ENCODE measurements around the gene BIRC2.
"Not testable (repeated sequence)": the region's sequence is repeated elsewhere in the genome, so short reads cannot be mapped to it uniquely, and the experiment has no call there.

Gene BIRC2

DNA sequence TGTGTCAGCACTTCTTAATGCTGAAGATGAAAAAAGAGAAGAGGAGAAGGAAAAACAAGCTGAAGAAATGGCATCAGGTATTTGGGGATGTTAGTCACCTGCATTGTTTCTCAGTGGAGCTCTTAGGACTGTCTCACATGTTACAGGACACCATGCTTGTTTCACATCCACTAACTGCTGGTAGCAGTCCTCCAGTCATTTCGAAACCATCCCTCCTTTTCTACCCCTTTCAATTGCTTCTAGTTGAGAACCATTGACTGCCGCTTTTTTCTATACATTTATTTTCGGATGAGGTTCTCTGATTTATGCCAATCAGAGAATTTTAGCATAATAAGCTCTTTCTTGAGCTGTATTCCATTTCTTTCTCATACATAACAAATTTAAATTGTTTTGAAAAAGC lies 21.5 kb downstream of the BIRC2 start:
- Histone ChIP-seq H3K27ac (ENCODE audit: insufficient read depth, low read depth, low read length, poor library complexity, severe bottlenecking) (no peak overlapping the region), H3K9me3 (ENCODE audit: control insufficient read depth, low read length) (no peaks in the 10 kb centered on the region), H3K36me3 (ENCODE audit: control insufficient read depth, insufficient read depth, low read length) (peaks cover 16% of the 10 kb centered on the region), H3K4me1 (ENCODE audit: control insufficient read depth, insufficient read depth, low read length) (no peaks in the 10 kb centered on the region), H3K27me3 (ENCODE audit: control insufficient read depth, insufficient read depth, low read length, poor library complexity, severe bottlenecking) (no peaks in the 10 kb centered on the region), H3K4me3 (ENCODE audit: insufficient read depth, low read depth, low read length) (no peak overlapping the region)
- WGBS, 2 experiments: 97 to 98% methylated on average over 3 of the region's 3 CpGs

GRCh38 chr11:102374633-102375424 lies 27.8 kb downstream of the BIRC2 start:
- 46 to 51% methylated on average over 31 of the region's 31 CpGs for WGBS, 2 experiments
- H3K36me3 ChIP-seq (ENCODE audit: control insufficient read depth, insufficient read depth, low read length); H3K4me1 ChIP-seq (ENCODE audit: control insufficient read depth, insufficient read depth, low read length); H3K4me3 ChIP-seq (ENCODE audit: insufficient read depth, low read depth, low read length); H3K9me3 ChIP-seq (ENCODE audit: control insufficient read depth, low read length); H3K27me3 ChIP-seq (ENCODE audit: control insufficient read depth, insufficient read depth, low read length, poor library complexity, severe bottlenecking): not testable (repeated sequence)
- H3K27ac ChIP-seq (ENCODE audit: insufficient read depth, low read depth, low read length, poor library complexity, severe bottlenecking): peak overlapping the region; percentile 3

GRCh38 chr11:102375720-102376399 lies 28.8 kb downstream of the BIRC2 start:
- H3K9me3 ChIP-seq (ENCODE audit: control insufficient read depth, low read length): no peaks in the 10 kb centered on the region
- H3K4me1 ChIP-seq (ENCODE audit: control insufficient read depth, insufficient read depth, low read length): no peaks in the 10 kb centered on the region
- H3K27ac ChIP-seq (ENCODE audit: insufficient read depth, low read depth, low read length, poor library complexity, severe bottlenecking): no peak overlapping the region
- H3K27me3 ChIP-seq (ENCODE audit: control insufficient read depth, insufficient read depth, low read length, poor library complexity, severe bottlenecking): no peaks in the 10 kb centered on the region
- WGBS, 2 experiments: 92 to 94% methylated on average over 3 to 4 of the region's 5 CpGs
- H3K36me3 ChIP-seq (ENCODE audit: control insufficient read depth, insufficient read depth, low read length): peaks cover 4% of the 10 kb centered on the region
- no peak overlapping the region for H3K4me3 ChIP-seq (ENCODE audit: insufficient read depth, low read depth, low read length)

DNA sequence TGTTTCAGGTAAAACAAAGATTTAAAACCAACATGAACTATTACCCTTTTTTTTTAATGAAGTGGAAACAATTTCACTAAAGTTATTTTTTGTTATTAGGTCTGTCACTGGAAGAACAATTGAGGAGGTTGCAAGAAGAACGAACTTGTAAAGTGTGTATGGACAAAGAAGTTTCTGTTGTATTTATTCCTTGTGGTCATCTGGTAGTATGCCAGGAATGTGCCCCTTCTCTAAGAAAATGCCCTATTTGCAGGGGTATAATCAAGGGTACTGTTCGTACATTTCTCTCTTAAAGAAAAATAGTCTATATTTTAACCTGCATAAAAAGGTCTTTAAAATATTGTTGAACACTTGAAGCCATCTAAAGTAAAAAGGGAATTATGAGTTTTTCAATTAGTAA lies 30.9 kb downstream of the BIRC2 start:
- Histone ChIP-seq H3K36me3 (ENCODE audit: control insufficient read depth, insufficient read depth, low read length) (peaks cover 4% of the 10 kb centered on the region), H3K27ac (ENCODE audit: insufficient read depth, low read depth, low read length, poor library complexity, severe bottlenecking) (no peak overlapping the region), H3K9me3 (ENCODE audit: control insufficient read depth, low read length) (no peaks in the 10 kb centered on the region), H3K4me3 (ENCODE audit: insufficient read depth, low read depth, low read length) (no peak overlapping the region), H3K4me1 (ENCODE audit: control insufficient read depth, insufficient read depth, low read length) (no peaks in the 10 kb centered on the region), H3K27me3 (ENCODE audit: control insufficient read depth, insufficient read depth, low read length, poor library complexity, severe bottlenecking) (no peaks in the 10 kb centered on the region)
- WGBS, 2 experiments: 90 to 98% methylated on average over 1 to 2 of the region's 2 CpGs

GRCh38 chr11:102378818-102379217 lies 31.8 kb downstream of the BIRC2 start:
- Histone ChIP-seq H3K27me3 (ENCODE audit: control insufficient read depth, insufficient read depth, low read length, poor library complexity, severe bottlenecking) (no peaks in the 10 kb centered on the region), H3K4me3 (ENCODE audit: insufficient read depth, low read depth, low read length) (no peak overlapping the region), H3K9me3 (ENCODE audit: control insufficient read depth, low read length) (no peaks in the 10 kb centered on the region), H3K27ac (ENCODE audit: insufficient read depth, low read depth, low read length, poor library complexity, severe bottlenecking) (no peak overlapping the region), H3K4me1 (ENCODE audit: control insufficient read depth, insufficient read depth, low read length) (no peaks in the 10 kb centered on the region), H3K36me3 (ENCODE audit: control insufficient read depth, insufficient read depth, low read length) (peaks cover 4% of the 10 kb centered on the region)

- H3K4me1 ChIP-seq (ENCODE audit: control insufficient read depth, insufficient read depth, low read length): peaks cover 4% of the 10 kb centered on the region
- H3K36me3 ChIP-seq (ENCODE audit: control insufficient read depth, insufficient read depth, low read length): peaks cover 4% of the 10 kb centered on the region
- H3K4me3 ChIP-seq (ENCODE audit: insufficient read depth, low read depth, low read length): no peak overlapping the region
- no peaks in the 10 kb centered on the region for H3K9me3 ChIP-seq (ENCODE audit: control insufficient read depth, low read length)
- no peaks in the 10 kb centered on the region for H3K27me3 ChIP-seq (ENCODE audit: control insufficient read depth, insufficient read depth, low read length, poor library complexity, severe bottlenecking)
- WGBS, 2 experiments: 93 to 95% methylated on average over 3 of the region's 3 CpGs
- H3K27ac ChIP-seq (ENCODE audit: insufficient read depth, low read depth, low read length, poor library complexity, severe bottlenecking): no peak overlapping the region
Observed at GRCh38 chr11:102382384-102382783, 35.4 kb downstream of the BIRC2 start.

GRCh38 chr11:102383839-102384238 lies 36.8 kb downstream of the BIRC2 start:
- H3K27ac ChIP-seq (ENCODE audit: insufficient read depth, low read depth, low read length, poor library complexity, severe bottlenecking): no peak overlapping the region
- WGBS, 2 experiments: 94 to 97% methylated on average over 3 of the region's 3 CpGs
- H3K4me3 ChIP-seq (ENCODE audit: insufficient read depth, low read depth, low read length): no peak overlapping the region
- H3K27me3 ChIP-seq (ENCODE audit: control insufficient read depth, insufficient read depth, low read length, poor library complexity, severe bottlenecking): no peaks in the 10 kb centered on the region
- no peaks in the 10 kb centered on the region for H3K9me3 ChIP-seq (ENCODE audit: control insufficient read depth, low read length)
- H3K4me1 ChIP-seq (ENCODE audit: control insufficient read depth, insufficient read depth, low read length): peaks cover 4% of the 10 kb centered on the region
- H3K36me3 ChIP-seq (ENCODE audit: control insufficient read depth, insufficient read depth, low read length): peaks cover 4% of the 10 kb centered on the region

DNA sequence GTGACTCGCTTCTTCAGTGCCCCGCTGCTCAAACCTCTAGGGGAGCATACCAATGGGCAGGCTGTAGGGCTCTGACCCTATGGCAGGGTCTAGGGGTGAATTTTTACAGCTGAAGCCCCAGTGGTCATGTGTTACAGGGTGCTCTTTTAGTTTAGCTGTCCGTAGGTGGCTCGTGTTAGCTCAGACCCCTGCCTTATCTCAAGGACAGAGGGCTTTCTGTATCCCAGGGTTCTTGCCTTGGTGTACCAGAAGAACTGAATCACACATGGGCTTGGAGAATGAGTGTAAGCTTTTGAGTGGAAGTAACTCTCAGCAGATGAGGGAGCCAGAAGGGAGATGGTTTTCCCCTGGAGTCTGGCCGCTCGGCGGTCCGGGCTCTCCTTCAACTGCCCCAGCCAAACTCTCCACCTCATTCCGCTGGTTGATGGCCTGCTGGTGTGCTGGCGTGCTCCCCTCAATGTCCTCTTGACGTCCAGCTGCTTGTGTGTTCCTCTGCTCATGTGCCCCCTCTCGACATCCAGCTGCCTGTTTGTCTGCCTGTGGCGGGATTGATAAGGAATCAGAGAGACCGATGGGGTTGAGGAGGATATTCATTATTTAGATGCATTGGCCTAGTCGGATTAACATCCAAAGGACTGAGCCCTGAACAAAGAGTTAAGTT lies 37.5 kb downstream of the BIRC2 start:
- Histone ChIP-seq H3K4me1 (ENCODE audit: control insufficient read depth, insufficient read depth, low read length) (peaks cover 4% of the 10 kb centered on the region), H3K27me3 (ENCODE audit: control insufficient read depth, insufficient read depth, low read length, poor library complexity, severe bottlenecking) (no peaks in the 10 kb centered on the region), H3K27ac (ENCODE audit: insufficient read depth, low read depth, low read length, poor library complexity, severe bottlenecking) (no peak overlapping the region), H3K36me3 (ENCODE audit: control insufficient read depth, insufficient read depth, low read length) (peaks cover 4% of the 10 kb centered on the region), H3K9me3 (ENCODE audit: control insufficient read depth, low read length) (no peaks in the 10 kb centered on the region), H3K4me3 (ENCODE audit: insufficient read depth, low read depth, low read length) (no peak overlapping the region)
- WGBS, 2 experiments: 91 to 94% methylated on average over 15 of the region's 15 CpGs

DNA sequence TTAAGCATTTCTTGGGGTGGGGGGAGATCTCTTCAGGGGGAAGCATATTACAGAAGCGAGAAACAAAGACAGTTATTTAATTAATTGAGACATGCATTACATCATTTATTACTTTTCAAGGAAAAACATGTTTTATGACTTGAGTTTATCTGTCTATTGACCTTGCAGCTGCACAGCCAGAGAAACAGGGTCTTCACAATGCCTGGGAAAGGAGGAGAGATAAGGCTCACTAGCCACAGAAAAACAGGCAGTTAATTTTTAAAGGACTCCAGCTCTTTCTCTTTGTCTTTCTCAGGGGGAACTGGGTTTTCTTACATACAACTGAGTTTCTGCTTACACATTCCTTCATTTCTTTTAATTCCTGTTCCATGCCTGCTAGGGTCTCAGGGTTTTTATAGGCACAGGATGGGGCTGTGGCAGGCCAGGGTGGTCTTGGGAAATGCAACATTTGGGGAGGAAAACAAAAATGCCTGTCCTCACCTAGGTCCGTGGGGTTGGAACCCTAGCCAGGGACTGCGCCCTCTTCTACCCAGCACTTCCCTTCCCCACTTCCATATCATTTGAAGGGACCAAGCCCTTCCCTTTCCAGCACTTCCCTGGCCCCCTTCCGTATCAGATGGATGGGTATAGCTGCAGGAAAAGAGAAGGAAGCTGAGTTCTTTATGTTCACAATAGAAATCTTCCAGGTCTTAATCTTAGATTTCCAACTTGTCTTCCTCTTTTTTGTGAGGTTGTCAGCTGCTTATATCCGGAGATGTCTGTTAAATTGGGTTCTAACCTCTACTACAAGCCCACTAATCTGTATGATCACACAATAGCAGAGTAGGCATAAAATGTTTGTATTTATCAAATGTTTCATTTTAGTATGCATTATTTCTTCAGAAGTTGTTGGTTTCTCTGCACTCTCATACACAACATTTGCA lies 38.3 kb downstream of the BIRC2 start:
- Histone ChIP-seq H3K36me3 (ENCODE audit: control insufficient read depth, insufficient read depth, low read length) (peaks cover 2% of the 10 kb centered on the region), H3K9me3 (ENCODE audit: control insufficient read depth, low read length) (no peaks in the 10 kb centered on the region), H3K4me1 (ENCODE audit: control insufficient read depth, insufficient read depth, low read length) (peaks cover 4% of the 10 kb centered on the region), H3K27me3 (ENCODE audit: control insufficient read depth, insufficient read depth, low read length, poor library complexity, severe bottlenecking) (no peaks in the 10 kb centered on the region), H3K27ac (ENCODE audit: insufficient read depth, low read depth, low read length, poor library complexity, severe bottlenecking) (no peak overlapping the region), H3K4me3 (ENCODE audit: insufficient read depth, low read depth, low read length) (no peak overlapping the region)
- 88 to 95% methylated on average over 3 to 4 of the region's 5 CpGs for WGBS, 2 experiments

Data from ectodermal cell (in vitro differentiated cells).